Adipocyte (in vitro differentiated cells): ENCODE results near the gene CCDC137.

Experiments
- DNase-seq: peaks from one replicate; pipeline ENCODE4 v3.0.0-alpha.2; 2015; ENCODE audit warnings: low read depth
- H3K27me3 ChIP-seq: replicated peaks from 2 replicates; pipeline ENCODE4 v1.7.0; 2013; ENCODE audit warnings: mild to moderate bottlenecking, low read length, moderate library complexity; ENCODE audit not compliant: control insufficient read depth, insufficient read depth
- H3K36me3 ChIP-seq: 2 replicates; pipeline ENCODE4 v1.7.0; 2013; ENCODE audit warnings: low read length, mild to moderate bottlenecking, moderate library complexity; ENCODE audit not compliant: control insufficient read depth, insufficient read depth, severe bottlenecking
- H3K4me1 ChIP-seq: 2 replicates; pipeline ENCODE4 v1.7.0; 2013; ENCODE audit warnings: mild to moderate bottlenecking, low read length, moderate library complexity; ENCODE audit not compliant: control insufficient read depth, insufficient read depth
- H3K4me3 ChIP-seq: 2 replicates; pipeline ENCODE4 v1.7.0; 2013; ENCODE audit warnings: mild to moderate bottlenecking, low read length, moderate library complexity
- H3K9ac ChIP-seq: 2 replicates; pipeline ENCODE4 v1.7.0; 2013; ENCODE audit warnings: mild to moderate bottlenecking, low read length, moderate library complexity
- H3K9me3 ChIP-seq: 2 replicates; pipeline ENCODE4 v1.7.0; 2013; ENCODE audit warnings: mild to moderate bottlenecking, low read length, moderate library complexity; ENCODE audit not compliant: control insufficient read depth

The CCDC137 gene

DNA sequence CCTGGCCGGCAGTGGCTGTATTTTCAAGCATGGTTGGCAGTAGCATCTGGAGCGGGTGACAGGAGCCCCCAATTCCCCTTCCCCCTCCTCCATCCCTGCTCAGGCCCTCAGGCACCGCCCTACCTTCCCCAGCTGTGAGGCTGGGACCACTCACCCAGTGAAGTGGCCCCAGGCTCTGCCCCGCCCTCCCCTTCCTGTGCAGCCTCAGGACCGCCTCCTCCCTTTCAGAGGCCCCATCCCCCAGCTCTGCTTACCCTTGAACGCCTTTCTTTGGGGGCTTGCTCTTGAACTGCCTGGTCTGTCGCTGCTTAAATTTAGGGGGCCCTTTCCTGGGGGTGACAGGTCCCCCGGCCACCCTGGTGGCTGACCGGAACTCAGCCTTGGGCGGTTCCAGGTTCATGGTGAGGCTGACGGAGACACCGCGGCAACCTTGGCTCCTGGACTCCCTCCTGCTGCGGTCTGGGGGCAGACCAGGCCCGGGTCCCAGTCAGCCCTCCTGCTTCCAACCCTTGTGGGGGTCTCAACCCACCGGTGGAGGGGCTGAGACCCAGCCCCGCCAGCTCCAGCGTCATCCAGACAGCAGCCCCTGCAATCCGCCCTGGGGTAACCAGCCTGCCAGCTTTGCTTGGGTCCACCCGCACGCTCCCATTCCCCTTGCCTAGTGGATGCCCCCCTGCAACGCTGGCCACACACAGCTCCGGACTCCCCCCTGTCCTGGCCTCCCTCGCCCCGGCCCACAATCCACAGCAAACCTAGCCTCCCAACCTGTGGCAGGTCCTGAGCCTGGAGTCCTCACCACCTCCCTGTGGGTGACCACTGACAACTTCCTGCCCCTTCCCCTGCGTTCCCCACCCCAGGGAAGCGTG, 13.4 kb upstream of the CCDC137 start:
- Histone ChIP-seq H3K9me3 (no peaks in the 10 kb centered on the region), H3K36me3 (no peaks in the 10 kb centered on the region), H3K4me1 (peaks cover 4% of the 10 kb centered on the region), H3K27me3 (peaks cover 5% of the 10 kb centered on the region), H3K9ac (no peak overlapping the region), H3K4me3 (no peak overlapping the region)
- no peak for DNase-seq

DNA sequence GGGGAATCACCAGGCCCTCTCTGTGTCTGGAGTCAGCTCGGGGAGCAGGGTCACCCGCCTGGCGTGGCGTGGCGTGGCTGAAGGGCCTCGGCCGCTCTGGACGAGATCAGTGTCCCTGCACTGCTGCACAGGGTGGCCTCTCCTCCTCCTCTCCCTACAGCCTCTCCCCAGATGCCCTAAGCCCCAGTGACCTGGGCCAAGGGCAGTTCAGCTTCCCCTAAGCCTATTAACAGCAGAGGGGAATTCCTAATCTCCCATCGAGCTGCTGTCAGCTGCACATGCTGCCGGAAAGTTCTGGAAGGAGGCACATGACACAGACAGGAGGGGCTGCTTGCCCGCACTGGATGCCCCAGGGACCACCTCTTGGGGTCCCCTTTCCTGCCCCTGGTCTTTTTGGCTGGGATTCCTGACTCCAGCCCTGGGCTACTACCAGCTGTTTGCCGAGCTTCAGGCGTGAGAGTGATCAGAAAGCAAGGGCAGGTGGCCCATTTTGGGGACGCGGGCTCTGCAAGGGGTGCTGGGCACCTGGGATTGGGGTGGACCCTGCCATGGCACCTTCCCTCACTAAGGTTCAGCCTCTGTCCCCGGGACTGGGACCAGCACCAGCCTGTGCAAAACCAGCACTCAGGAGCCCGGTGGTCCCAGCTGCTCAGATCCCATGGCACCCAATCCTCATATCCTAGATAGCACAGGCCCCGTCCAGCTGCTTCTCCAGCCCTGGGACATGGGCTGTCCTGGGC, 11.0 kb upstream of the CCDC137 start:
- DNase-seq = no peak
- Histone ChIP-seq H3K4me1 (peaks cover 12% of the 10 kb centered on the region), H3K4me3 (no peak overlapping the region), H3K27me3 (no peaks in the 10 kb centered on the region), H3K36me3 (no peaks in the 10 kb centered on the region), H3K9ac (no peak overlapping the region), H3K9me3 (no peaks in the 10 kb centered on the region)

DNA sequence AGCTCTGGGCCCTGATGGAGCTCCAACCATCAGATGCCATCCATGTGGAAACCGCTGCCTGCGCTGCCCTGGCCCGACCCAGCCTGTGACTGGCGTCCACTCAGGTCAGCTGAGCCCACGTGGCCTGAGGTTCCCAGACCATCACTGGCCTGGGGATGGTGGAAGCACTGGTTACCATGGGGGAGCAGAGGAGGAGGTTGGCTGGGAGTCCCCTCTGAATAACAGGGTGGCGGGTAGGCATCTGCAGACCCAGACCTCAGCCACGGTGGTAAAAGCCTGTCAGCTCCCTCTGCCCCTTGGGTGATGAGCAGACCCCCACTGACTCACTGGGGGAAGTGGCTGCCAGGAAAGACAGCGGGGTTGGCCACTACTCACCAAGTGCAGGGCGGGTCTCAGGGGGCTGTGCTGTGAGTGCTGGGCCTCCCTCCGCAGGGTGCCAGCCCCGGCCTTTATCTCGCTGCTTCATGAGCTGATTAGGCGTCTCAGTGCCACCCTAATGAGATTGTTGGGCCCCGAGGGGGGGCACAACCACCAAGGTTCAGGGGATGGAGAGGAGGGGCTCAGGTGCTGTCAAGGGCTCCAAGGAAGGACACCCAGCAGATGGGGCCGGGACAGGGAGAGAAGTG, 10.3 kb upstream of the CCDC137 start, which contains the start of gene PDE6G:
Gene PDE6G (minus strand): TSS at position 425 of the 626 bp plus-strand sequence. CDS start 3,237 bp downstream, outside the sequence.
- H3K9me3 ChIP-seq = no peaks in the 10 kb centered on the region
- H3K4me3 ChIP-seq = no peak within 1 kb of the TSS
- DNase-seq = no peak

DNA sequence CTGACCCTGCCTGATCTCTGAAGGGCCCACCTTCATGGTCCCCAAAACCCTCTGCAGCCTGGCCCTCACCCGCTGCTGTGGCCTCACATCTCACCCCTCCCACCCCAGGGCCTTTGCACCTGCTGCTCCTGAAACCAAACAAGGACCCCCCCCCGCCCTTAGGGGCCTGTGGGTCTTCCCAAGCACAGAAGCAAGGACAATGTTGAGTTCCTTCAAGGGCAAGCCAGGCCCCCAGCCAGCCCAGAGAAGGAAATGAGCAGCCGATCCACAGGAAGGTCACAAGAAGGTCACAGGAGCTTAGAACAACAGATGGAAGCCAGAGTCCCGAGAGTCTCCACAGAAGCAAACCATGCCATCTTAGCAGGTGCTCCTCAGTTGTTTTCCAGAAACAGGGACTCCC, 9.7 kb upstream of the CCDC137 start:
- no peak for DNase-seq
- no peaks in the 10 kb centered on the region for H3K9me3 ChIP-seq

More for the DNA sequence above, 10.3 kb upstream of the CCDC137 start, which contains the start of gene PDE6G:
- Histone ChIP-seq H3K4me1 (peaks cover 12% of the 10 kb centered on the region), H3K27me3 (no peaks in the 10 kb centered on the region), H3K9ac (no peak within 1 kb of the TSS), H3K36me3 (no peaks in the 10 kb centered on the region)

DNA sequence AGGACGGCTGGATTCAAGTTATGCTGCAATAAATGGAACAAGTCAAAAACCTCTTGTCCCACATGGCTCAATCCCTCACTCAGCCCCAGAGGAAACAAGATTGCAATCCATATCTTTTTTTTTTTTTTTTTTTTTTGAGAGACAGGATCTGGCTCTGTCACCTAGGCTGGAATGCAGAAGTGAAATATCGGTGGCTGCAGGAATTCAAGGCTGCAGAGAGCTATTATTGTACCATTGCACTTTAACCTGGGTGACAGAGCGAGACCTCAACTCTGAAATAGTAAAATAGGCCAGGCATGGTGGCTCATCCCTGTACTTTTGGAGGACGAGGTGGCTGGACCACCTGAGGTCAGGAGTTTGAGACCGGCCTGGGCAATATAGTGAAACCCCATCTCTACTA, 7.5 kb upstream of the CCDC137 start:
- no peaks in the 10 kb centered on the region for H3K27me3 ChIP-seq
- no peaks in the 10 kb centered on the region for H3K36me3 ChIP-seq
- H3K4me3 ChIP-seq = no peak overlapping the region
- H3K4me1 ChIP-seq = peaks cover 9% of the 10 kb centered on the region
- no peak overlapping the region for H3K9ac ChIP-seq
- H3K9me3 ChIP-seq = no peaks in the 10 kb centered on the region
- DNase-seq = no peak

More for the DNA sequence above, 9.7 kb upstream of the CCDC137 start:
- Histone ChIP-seq H3K9ac (no peak overlapping the region), H3K36me3 (no peaks in the 10 kb centered on the region), H3K4me1 (peaks cover 8% of the 10 kb centered on the region), H3K4me3 (no peak overlapping the region), H3K27me3 (no peaks in the 10 kb centered on the region)

DNA sequence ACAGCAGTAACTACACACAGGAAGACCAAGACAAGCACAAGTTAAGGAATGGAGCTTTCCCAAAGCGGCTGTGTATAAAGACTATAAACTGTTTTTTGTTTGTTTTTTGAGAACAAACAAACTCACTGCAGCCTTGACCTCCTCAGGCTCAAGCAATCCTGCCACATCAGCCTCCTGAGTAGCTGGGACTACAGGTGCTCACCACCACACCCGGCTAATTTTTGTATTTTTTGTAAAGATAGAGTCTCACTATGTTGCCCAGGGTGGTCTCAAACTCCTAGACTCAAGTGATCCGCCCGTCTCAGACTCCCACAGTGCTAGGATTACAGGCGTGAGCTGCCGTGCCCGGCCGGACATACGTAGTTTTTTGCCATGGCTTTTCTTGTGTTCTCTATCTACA, 6.1 kb upstream of the CCDC137 start:
- peaks cover 19% of the 10 kb centered on the region for H3K4me1 ChIP-seq
- H3K9ac ChIP-seq = no peak overlapping the region
- H3K4me3 ChIP-seq = no peak overlapping the region
- peaks cover 6% of the 10 kb centered on the region for H3K36me3 ChIP-seq
- H3K27me3 ChIP-seq = no peaks in the 10 kb centered on the region
- no peak for DNase-seq
- no peaks in the 10 kb centered on the region for H3K9me3 ChIP-seq

DNA sequence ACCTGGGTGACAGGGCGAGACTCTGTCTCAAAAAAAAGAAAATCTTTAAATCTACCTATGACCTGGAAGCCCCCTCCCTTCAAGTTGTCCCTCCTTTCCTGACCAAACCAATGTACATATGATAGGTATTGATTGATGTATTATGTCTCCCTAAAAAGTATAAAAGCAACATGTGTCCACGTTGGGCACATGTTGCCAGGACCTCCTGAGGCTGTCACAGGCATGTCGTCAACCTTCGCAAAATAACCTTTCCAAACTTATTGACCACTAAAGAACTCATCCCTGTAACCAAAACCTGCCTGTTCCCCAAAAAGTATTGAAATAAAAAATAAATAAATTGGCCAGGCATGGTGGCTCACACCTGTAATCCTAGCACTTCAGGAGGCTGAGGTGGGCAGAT, 4.5 kb upstream of the CCDC137 start:
- Histone ChIP-seq H3K9ac (no peak overlapping the region), H3K9me3 (no peaks in the 10 kb centered on the region), H3K4me1 (peaks cover 24% of the 10 kb centered on the region), H3K36me3 (peaks cover 6% of the 10 kb centered on the region), H3K4me3 (no peak overlapping the region), H3K27me3 (no peaks in the 10 kb centered on the region)
- no peak for DNase-seq

DNA sequence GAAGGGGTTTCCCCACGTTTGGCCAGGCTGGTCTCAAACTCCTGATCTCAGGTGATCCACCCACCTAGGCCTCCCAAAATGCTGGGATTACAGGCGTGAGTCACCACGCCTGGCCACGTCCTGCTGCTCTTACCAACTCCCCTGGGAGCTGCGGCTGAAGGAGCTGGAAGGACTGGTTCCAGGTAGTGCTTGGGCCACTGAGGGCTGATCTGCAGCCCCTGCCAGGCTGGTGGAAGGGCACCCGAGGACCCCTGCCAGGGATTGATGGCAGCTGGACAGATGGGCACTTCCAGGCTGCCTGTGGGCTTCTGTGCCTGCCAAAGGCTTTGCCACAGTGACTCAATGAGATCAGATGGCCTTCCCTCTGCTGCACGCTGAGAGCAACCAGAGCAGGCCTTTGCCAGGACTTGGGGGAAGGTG, 2.5 kb upstream of the CCDC137 start:
- Histone ChIP-seq H3K9ac (no peak overlapping the region), H3K4me3 (no peak overlapping the region), H3K9me3 (no peaks in the 10 kb centered on the region), H3K4me1 (peaks cover 24% of the 10 kb centered on the region), H3K36me3 (peaks cover 6% of the 10 kb centered on the region), H3K27me3 (no peaks in the 10 kb centered on the region)
- no peak for DNase-seq

DNA sequence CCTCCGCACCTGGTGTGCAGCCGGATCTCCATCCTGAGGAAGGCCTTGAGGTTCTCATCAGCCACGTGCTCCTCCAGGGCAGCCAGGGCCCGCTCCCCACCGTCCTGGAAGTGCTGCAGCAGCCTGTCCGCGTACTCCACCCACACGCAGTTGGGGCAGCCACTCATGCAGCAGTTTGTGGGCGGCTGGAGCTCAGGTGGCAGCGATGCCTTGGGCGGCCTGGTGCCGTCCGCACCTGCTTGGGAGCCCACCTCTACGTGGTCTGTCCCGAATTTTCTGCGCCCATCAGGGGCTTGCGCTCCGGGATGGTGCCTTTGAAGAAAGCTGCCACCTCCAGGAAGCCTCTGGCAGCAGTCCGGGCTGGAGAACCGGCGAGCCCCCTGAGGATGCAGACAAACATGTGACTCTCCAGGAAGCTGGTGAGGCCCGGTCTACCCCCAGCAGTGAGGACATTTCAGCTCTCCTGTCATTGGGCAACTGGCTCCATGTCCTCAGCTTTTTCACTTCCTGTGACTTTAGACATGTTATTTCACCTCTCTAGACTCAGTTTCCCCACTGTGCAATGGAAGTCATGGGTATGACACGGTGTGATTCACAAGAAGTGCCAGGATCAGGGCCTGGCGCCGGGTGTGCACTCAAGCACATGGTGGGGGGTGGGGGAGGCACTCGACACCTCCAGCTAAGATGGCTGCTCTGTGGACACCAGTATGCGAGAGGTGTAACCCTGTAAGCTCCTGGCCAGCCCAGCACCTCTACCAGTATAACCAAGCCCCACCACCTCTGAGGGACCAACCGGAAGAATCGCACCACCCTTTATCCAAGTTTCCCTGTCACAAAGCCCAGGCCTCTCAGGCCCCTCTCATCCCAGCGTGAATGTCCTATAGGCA, 1.1 kb upstream of the CCDC137 start:
- Histone ChIP-seq H3K27me3 (no peaks in the 10 kb centered on the region), H3K9ac (peak overlapping the region; percentile 97), H3K4me3 (peak overlapping the region; percentile 97), H3K9me3 (no peaks in the 10 kb centered on the region), H3K4me1 (peaks cover 21% of the 10 kb centered on the region), H3K36me3 (peaks cover 20% of the 10 kb centered on the region)
- peak; percentile 25 for DNase-seq

DNA sequence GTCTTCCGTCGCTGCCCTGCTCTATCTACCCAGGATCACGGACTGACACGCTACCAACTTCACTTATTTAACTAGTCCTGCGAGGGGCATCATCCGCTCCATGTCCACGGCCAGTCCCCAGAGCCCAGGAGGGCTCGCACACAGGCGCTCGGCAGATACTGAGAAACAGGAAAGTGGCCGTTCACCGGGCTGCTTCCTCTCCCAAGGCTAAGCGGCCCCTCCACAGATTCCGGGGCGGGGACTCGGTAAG, 520 bp upstream of the CCDC137 start:
- Histone ChIP-seq H3K27me3 (no peaks in the 10 kb centered on the region), H3K9ac (peak overlapping the region; percentile 97), H3K36me3 (peaks cover 25% of the 10 kb centered on the region), H3K4me3 (peak overlapping the region; percentile 97), H3K4me1 (peaks cover 21% of the 10 kb centered on the region), H3K9me3 (no peaks in the 10 kb centered on the region)
- DNase-seq = no peak
